GM21737 (cell line): Measurements from ENCODE around the gene TMEM175.

Experiments
- ATAC-seq: cut with Tn5 transposase; IDR thresholded peaks from one replicate; pipeline ENCODE4 v1.9.1; 2021; ENCODE audit warnings: mild to moderate bottlenecking, moderate library complexity; ENCODE audit not compliant: unreplicated experiment

The TMEM175 gene

GRCh38 chr4:957581-958313 is 25.5 kb downstream of the TMEM175 start:
- ATAC-seq, result no peak

- ATAC-seq, result no peak
Measured at GRCh38 chr4:958314-958665, 26.0 kb downstream of the TMEM175 start.

GRCh38 chr4:958696-959337 is 26.6 kb downstream of the TMEM175 start:
- ATAC-seq, result no peak

- no peak for ATAC-seq
Measured at GRCh38 chr4:959338-960139, 27.3 kb downstream of the TMEM175 start.

GRCh38 chr4:960140-960635 is 27.9 kb downstream of the TMEM175 start:
- no peak for ATAC-seq

GRCh38 chr4:960636-961350 is 28.5 kb downstream of the TMEM175 start:
- ATAC-seq, result no peak

GRCh38 chr4:961351-962230 is 29.3 kb downstream of the TMEM175 start:
- ATAC-seq, result no peak

GRCh38 chr4:962231-963208 is 30.3 kb downstream of the TMEM175 start:
- no peak for ATAC-seq

GRCh38 chr4:963276-964225 is 31.3 kb downstream of the TMEM175 start:
- ATAC-seq, result no peak

GRCh38 chr4:964346-965025 is 32.2 kb downstream of the TMEM175 start:
- ATAC-seq, result no peak

GRCh38 chr4:965048-965765 is 32.9 kb downstream of the TMEM175 start:
- no peak for ATAC-seq

- no peak for ATAC-seq
Measured at GRCh38 chr4:965766-966134, 33.5 kb downstream of the TMEM175 start.

GRCh38 chr4:966266-967112 is 34.2 kb downstream of the TMEM175 start:
- no peak for ATAC-seq

- no peak for ATAC-seq
Measured at GRCh38 chr4:967113-968104, 35.1 kb downstream of the TMEM175 start.

- ATAC-seq, result no peak
Measured at GRCh38 chr4:968221-968620, 36.0 kb downstream of the TMEM175 start.
